ENCODE results near the gene C1QTNF4. TPM values are rescaled to one million over a fixed set of nuclear protein-coding genes. Genes with fewer than 3 reads are reported as not detected.
"Not testable (repeated sequence)": the region's sequence is repeated elsewhere in the genome, so short reads cannot be mapped to it uniquely, and the experiment has no call there.

C1QTNF4 gene
- total and polyA plus RNA-seq, 2 of the 13 experiments (the other 11 are each of a cell fraction or from before 2014, with no cell fraction given): not detected

- TF ChIP-seq TCF7 (IDR thresholded peaks at IDR 0.05; ENCODE audit: low read depth): peak; percentile 37; the same call in 1 of the 2 replicates
Observed at GRCh38 chr11:47641600-47642098, 47.4 kb upstream of the C1QTNF4 start (continued).

DNA sequence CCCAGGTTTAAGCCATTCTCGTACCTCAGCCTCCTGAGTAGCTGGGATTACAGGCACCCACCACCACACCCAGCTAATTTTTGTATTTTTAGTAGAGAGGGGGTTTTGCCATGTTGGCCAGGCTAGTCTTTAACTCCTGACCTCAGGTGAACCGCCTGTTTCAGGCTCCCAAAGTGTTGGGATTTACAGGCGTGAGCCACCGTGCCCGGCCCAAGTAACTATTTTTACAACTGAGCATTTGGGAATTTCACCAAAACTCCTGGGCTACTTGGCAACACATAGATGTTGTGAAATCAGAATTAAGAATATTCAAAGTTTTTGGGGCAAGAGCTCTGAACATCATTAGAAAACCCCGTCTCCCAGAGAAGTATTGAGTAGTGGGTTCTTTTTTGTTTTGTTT, 46.3 kb upstream of the C1QTNF4 start:
- Histone ChIP-seq H3K36me3 (replicated peaks in 1 of 2; ENCODE audit: control insufficient read depth in 1 of 2, insufficient read depth in 2 of 2, low read length in 2 of 2) (peaks cover 4 to 30% of the 10 kb centered on the region in 2 experiments; a peak in 3 of 5 replicates), H3K4me1 (ENCODE audit: insufficient read depth, low read length) (peaks cover 33% of the 10 kb centered on the region), H3K79me2 (ENCODE audit: insufficient read depth, low read length) (peaks cover 34% of the 10 kb centered on the region), H3K4me2 (ENCODE audit: low read depth, low read length) (peak overlapping the region; percentile 95)
- H3K27me3 ChIP-seq (ENCODE audit: control insufficient read depth in 1 of 2, insufficient read depth in 2 of 2, low read length in 2 of 2); H3K4me3 ChIP-seq (replicated peaks in 1 of 3; ENCODE audit: insufficient read depth in 1 of 3, low read depth in 2 of 3, low read length in 3 of 3); DNase-seq (ENCODE audit: low spot score); intact Hi-C loops (cut with micrococcal nuclease; ENCODE audit: unreplicated experiment); H3K9me3 ChIP-seq (ENCODE audit: low read length); CTCF ChIA-PET (ENCODE audit: low intra/inter-chr PET ratio, low total read pairs); ATAC-seq; FAIRE-seq; H4K20me1 ChIP-seq (ENCODE audit: insufficient read depth, low read length); BruUV-seq (replicated peaks); H3K9ac ChIP-seq (ENCODE audit: insufficient read depth, low read depth, low read length); H2AFZ ChIP-seq (ENCODE audit: low read length); H3K27ac ChIP-seq (ENCODE audit: extremely low read length, insufficient read depth, low read length): not testable (repeated sequence)
- in situ Hi-C loops (cut with HindIII; ENCODE audit: extremely low pct_ligation_motif_present, low pct_unique_long_range_greater_than_20kb): loop anchor here (10.0 kb wide), 1 partner anchor 84 kb away; no protein-coding TSS in a partner anchor
- POLR2A ChIA-PET: interaction anchor here (1.7 kb wide), 1 partner anchor 83 kb away, joined by 6 read pairs; no protein-coding TSS in a partner anchor
- 97% methylated on average over 6 of the region's 6 CpGs for WGBS (ENCODE audit: low lambda C conversion rate)

GRCh38 chr11:47636331-47636730, 42.1 kb upstream of the C1QTNF4 start:
- intact Hi-C loops (cut with micrococcal nuclease; ENCODE audit: unreplicated experiment): not testable (repeated sequence)

More at GRCh38 chr11:47636331-47636730, 42.1 kb upstream of the C1QTNF4 start:
- POLR2A ChIA-PET; H2AFZ ChIP-seq (ENCODE audit: low read length); H4K20me1 ChIP-seq (ENCODE audit: insufficient read depth, low read length); H3K9ac ChIP-seq (ENCODE audit: insufficient read depth, low read depth, low read length); H3K27ac ChIP-seq (ENCODE audit: extremely low read length, insufficient read depth, low read length); H3K27me3 ChIP-seq (ENCODE audit: control insufficient read depth in 1 of 2, insufficient read depth in 2 of 2, low read length in 2 of 2); H3K9me3 ChIP-seq (ENCODE audit: low read length); H3K4me2 ChIP-seq (ENCODE audit: low read depth, low read length); ATAC-seq; FAIRE-seq; DNase-seq (ENCODE audit: low spot score); H3K4me3 ChIP-seq (replicated peaks in 1 of 3; ENCODE audit: insufficient read depth in 1 of 3, low read depth in 2 of 3, low read length in 3 of 3); CTCF ChIA-PET (ENCODE audit: low intra/inter-chr PET ratio, low total read pairs); in situ Hi-C loops (cut with HindIII; ENCODE audit: extremely low pct_ligation_motif_present, low pct_unique_long_range_greater_than_20kb); BruUV-seq (replicated peaks): not testable (repeated sequence)
- Histone ChIP-seq H3K36me3 (replicated peaks in 1 of 2; ENCODE audit: control insufficient read depth in 1 of 2, insufficient read depth in 2 of 2, low read length in 2 of 2) (peaks cover 18 to 52% of the 10 kb centered on the region in 2 experiments; a peak in 4 of 5 replicates), H3K4me1 (ENCODE audit: insufficient read depth, low read length) (peaks cover 23% of the 10 kb centered on the region), H3K79me2 (ENCODE audit: insufficient read depth, low read length) (peaks cover 26% of the 10 kb centered on the region)
- WGBS (ENCODE audit: low lambda C conversion rate): 97% methylated on average over 11 of the region's 11 CpGs
